Activated naive CD8-positive, alpha-beta T cell (primary cell): Measurements from ENCODE around the gene PLCH2.

ENCODE experiments used
- H3K27ac Mint-ChIP-seq: one replicate; pipeline ENCODE4 v1.8.0; 2021; ENCODE audit warnings: mixed read lengths
- H3K27me3 Mint-ChIP-seq: one replicate; pipeline ENCODE4 v1.8.0; 2021; ENCODE audit warnings: mixed read lengths
- H3K36me3 Mint-ChIP-seq: one replicate; pipeline ENCODE4 v1.8.0; 2021; ENCODE audit warnings: mixed read lengths
- H3K4me1 Mint-ChIP-seq: one replicate; pipeline ENCODE4 v1.8.0; 2021; ENCODE audit warnings: low read depth, mixed read lengths
- H3K4me3 Mint-ChIP-seq: one replicate; pipeline ENCODE4 v1.8.0; 2021; ENCODE audit warnings: mild to moderate bottlenecking, mixed read lengths
- H3K9me3 Mint-ChIP-seq: one replicate; pipeline ENCODE4 v1.8.0; 2021; ENCODE audit warnings: low read depth, mixed read lengths

The PLCH2 gene

GRCh38 chr1:2523891-2524609, 48.0 kb downstream of the PLCH2 start:
- H3K4me3 Mint-ChIP-seq = peak overlapping the region; percentile 94
- H3K27me3 Mint-ChIP-seq = peaks cover 2% of the 10 kb centered on the region
- no peaks in the 10 kb centered on the region for H3K9me3 Mint-ChIP-seq
- peak overlapping the region; percentile 88 for H3K27ac Mint-ChIP-seq
- no peaks in the 10 kb centered on the region for H3K36me3 Mint-ChIP-seq
- H3K4me1 Mint-ChIP-seq = peaks cover 40% of the 10 kb centered on the region

GRCh38 chr1:2525572-2525919, 49.5 kb downstream of the PLCH2 start:
- Mint-ChIP-seq H3K4me1 (peaks cover 41% of the 10 kb centered on the region), H3K4me3 (peak overlapping the region; percentile 94), H3K27me3 (peaks cover 2% of the 10 kb centered on the region), H3K36me3 (no peaks in the 10 kb centered on the region), H3K9me3 (no peaks in the 10 kb centered on the region), H3K27ac (peak overlapping the region; percentile 90)

- peaks cover 2% of the 10 kb centered on the region for H3K27me3 Mint-ChIP-seq
- H3K4me1 Mint-ChIP-seq = peaks cover 46% of the 10 kb centered on the region
- H3K27ac Mint-ChIP-seq = peak within 1 kb of the TSS; percentile 93
- no peaks in the 10 kb centered on the region for H3K9me3 Mint-ChIP-seq
- H3K36me3 Mint-ChIP-seq = no peaks in the 10 kb centered on the region
- peak within 1 kb of the TSS; percentile 94 for H3K4me3 Mint-ChIP-seq
Measured at GRCh38 chr1:2525920-2526823, 50.1 kb downstream of the PLCH2 start, which contains the start of gene PANK4. TSS of gene PANK4 (minus strand) at chr1:2526596. CDS start at chr1:2526587, 9 bp downstream.

- H3K9me3 Mint-ChIP-seq = no peaks in the 10 kb centered on the region
- H3K4me1 Mint-ChIP-seq = peaks cover 46% of the 10 kb centered on the region
- no peaks in the 10 kb centered on the region for H3K36me3 Mint-ChIP-seq
- peak overlapping the region; percentile 75 for H3K27ac Mint-ChIP-seq
- peak overlapping the region; percentile 77 for H3K4me3 Mint-ChIP-seq
- peaks cover 2% of the 10 kb centered on the region for H3K27me3 Mint-ChIP-seq
Measured at GRCh38 chr1:2526824-2527555, 50.9 kb downstream of the PLCH2 start.

GRCh38 chr1:2527556-2527860, 51.4 kb downstream of the PLCH2 start:
- H3K27me3 Mint-ChIP-seq = peaks cover 2% of the 10 kb centered on the region
- no peak overlapping the region for H3K27ac Mint-ChIP-seq
- no peak overlapping the region for H3K4me3 Mint-ChIP-seq
- H3K36me3 Mint-ChIP-seq = no peaks in the 10 kb centered on the region
- H3K9me3 Mint-ChIP-seq = no peaks in the 10 kb centered on the region
- peaks cover 43% of the 10 kb centered on the region for H3K4me1 Mint-ChIP-seq

GRCh38 chr1:2528016-2528415, 51.9 kb downstream of the PLCH2 start:
- no peaks in the 10 kb centered on the region for H3K9me3 Mint-ChIP-seq
- no peaks in the 10 kb centered on the region for H3K36me3 Mint-ChIP-seq
- no peak overlapping the region for H3K4me3 Mint-ChIP-seq
- peaks cover 38% of the 10 kb centered on the region for H3K4me1 Mint-ChIP-seq
- no peak overlapping the region for H3K27ac Mint-ChIP-seq
- peaks cover 2% of the 10 kb centered on the region for H3K27me3 Mint-ChIP-seq

GRCh38 chr1:2528611-2528965, 52.5 kb downstream of the PLCH2 start:
- Mint-ChIP-seq H3K9me3 (no peaks in the 10 kb centered on the region), H3K36me3 (no peaks in the 10 kb centered on the region), H3K27me3 (peaks cover 2% of the 10 kb centered on the region), H3K4me3 (peak overlapping the region; percentile 82), H3K4me1 (peaks cover 32% of the 10 kb centered on the region), H3K27ac (no peak overlapping the region)

- H3K36me3 Mint-ChIP-seq = no peaks in the 10 kb centered on the region
- no peak overlapping the region for H3K27ac Mint-ChIP-seq
- peaks cover 2% of the 10 kb centered on the region for H3K27me3 Mint-ChIP-seq
- H3K9me3 Mint-ChIP-seq = no peaks in the 10 kb centered on the region
- H3K4me3 Mint-ChIP-seq = peak overlapping the region; percentile 82
- H3K4me1 Mint-ChIP-seq = peaks cover 26% of the 10 kb centered on the region
Measured at GRCh38 chr1:2528966-2529783, 53.1 kb downstream of the PLCH2 start.

GRCh38 chr1:2529784-2530512, 53.9 kb downstream of the PLCH2 start, which contains the start of gene HES5:
TSS of gene HES5 (minus strand) at chr1:2530263. CDS start at chr1:2530164, 99 bp downstream.
- H3K4me1 Mint-ChIP-seq = peaks cover 18% of the 10 kb centered on the region
- no peak within 1 kb of the TSS for H3K27ac Mint-ChIP-seq
- no peaks in the 10 kb centered on the region for H3K9me3 Mint-ChIP-seq
- peak within 1 kb of the TSS; percentile 82 for H3K4me3 Mint-ChIP-seq
- H3K36me3 Mint-ChIP-seq = no peaks in the 10 kb centered on the region
- H3K27me3 Mint-ChIP-seq = peaks cover 2% of the 10 kb centered on the region

- H3K36me3 Mint-ChIP-seq = no peaks in the 10 kb centered on the region
- no peaks in the 10 kb centered on the region for H3K9me3 Mint-ChIP-seq
- peak overlapping the region; percentile 56 for H3K4me3 Mint-ChIP-seq
- peaks cover 15% of the 10 kb centered on the region for H3K4me1 Mint-ChIP-seq
- H3K27me3 Mint-ChIP-seq = peaks cover 2% of the 10 kb centered on the region
- H3K27ac Mint-ChIP-seq = no peak overlapping the region
Measured at GRCh38 chr1:2530513-2531361, 54.6 kb downstream of the PLCH2 start.

GRCh38 chr1:2532485-2533160, 56.5 kb downstream of the PLCH2 start:
- H3K27me3 Mint-ChIP-seq = no peaks in the 10 kb centered on the region
- H3K4me1 Mint-ChIP-seq = peaks cover 9% of the 10 kb centered on the region
- H3K4me3 Mint-ChIP-seq = no peak overlapping the region

GRCh38 chr1:2533365-2533764, 57.3 kb downstream of the PLCH2 start:
- Mint-ChIP-seq H3K9me3 (no peaks in the 10 kb centered on the region), H3K27me3 (no peaks in the 10 kb centered on the region), H3K4me3 (no peak overlapping the region)

More at GRCh38 chr1:2532485-2533160, 56.5 kb downstream of the PLCH2 start:
- H3K27ac Mint-ChIP-seq = no peak overlapping the region
- no peaks in the 10 kb centered on the region for H3K9me3 Mint-ChIP-seq
- H3K36me3 Mint-ChIP-seq = no peaks in the 10 kb centered on the region

GRCh38 chr1:2534315-2534686, 58.2 kb downstream of the PLCH2 start:
- H3K27me3 Mint-ChIP-seq = no peaks in the 10 kb centered on the region
- no peaks in the 10 kb centered on the region for H3K36me3 Mint-ChIP-seq
- H3K9me3 Mint-ChIP-seq = no peaks in the 10 kb centered on the region
- H3K27ac Mint-ChIP-seq = no peak overlapping the region
- H3K4me3 Mint-ChIP-seq = no peak overlapping the region
- H3K4me1 Mint-ChIP-seq = peaks cover 5% of the 10 kb centered on the region

More at GRCh38 chr1:2533365-2533764, 57.3 kb downstream of the PLCH2 start:
- peaks cover 9% of the 10 kb centered on the region for H3K4me1 Mint-ChIP-seq
- no peak overlapping the region for H3K27ac Mint-ChIP-seq
- no peaks in the 10 kb centered on the region for H3K36me3 Mint-ChIP-seq
